OCI-LY1 (cell line): ENCODE measurements around the gene PACSIN2.

ENCODE experiments used
- H2AFZ ChIP-seq: fragments of 200-600 bp; sonication (generic), shearing (Covaris generic); 2 replicates; pipeline ENCODE4 v1.6.0; 2014; ENCODE audit warnings: antibody characterized with exemption, mild to moderate bottlenecking, low read length
- H3F3A ChIP-seq: fragments of 200-600 bp; sonication (generic), shearing (Covaris generic); 2 replicates; pipeline ENCODE4 v1.6.0; 2014; ENCODE audit warnings: mild to moderate bottlenecking, antibody characterized with exemption, low read length, moderate library complexity; ENCODE audit not compliant: insufficient read depth
- H3K27ac ChIP-seq: fragments of 200-600 bp; sonication (generic); 2 replicates; pipeline ENCODE4 v1.5.1; 2014; ENCODE audit warnings: low read length, mixed run types, mild to moderate bottlenecking, low read depth; ENCODE audit not compliant: poor library complexity, severe bottlenecking
- H3K27me3 ChIP-seq: fragments of 200-600 bp; sonication (generic); 2 replicates; pipeline ENCODE4 v1.6.0; 2014; ENCODE audit warnings: antibody characterized with exemption, mild to moderate bottlenecking, low read length, moderate library complexity; ENCODE audit not compliant: insufficient read depth
- H3K36me3 ChIP-seq: fragments of 200-600 bp; sonication (generic); 2 replicates; pipeline ENCODE4 v1.6.1; 2014; ENCODE audit warnings: mild to moderate bottlenecking, antibody characterized with exemption, low read length, moderate library complexity, mixed read lengths; ENCODE audit not compliant: insufficient read depth
- H3K4me1 ChIP-seq: fragments of 200-600 bp; sonication (generic); 2 replicates; pipeline ENCODE4 v1.5.1; 2014; ENCODE audit warnings: mild to moderate bottlenecking, low read length, moderate library complexity; ENCODE audit not compliant: insufficient read depth, severe bottlenecking
- H3K4me2 ChIP-seq: fragments of 200-600 bp; sonication (generic), shearing (Covaris generic); 2 replicates; pipeline ENCODE4 v1.6.1; 2014; ENCODE audit warnings: low read length
- H3K4me3 ChIP-seq: fragments of 200-600 bp; sonication (generic); 2 replicates; pipeline ENCODE4 v1.5.1; 2014; ENCODE audit warnings: low read length, low read depth, mild to moderate bottlenecking, mixed read lengths; ENCODE audit not compliant: poor library complexity, severe bottlenecking
- H3K79me2 ChIP-seq: fragments of 200-600 bp; shearing (Covaris generic); 2 replicates; pipeline ENCODE4 v1.6.1; 2016; ENCODE audit warnings: mixed run types, low read length, mixed read lengths; ENCODE audit not compliant: insufficient read depth
- H3K9ac ChIP-seq: fragments of 200-600 bp; sonication (generic), shearing (Covaris generic); 2 replicates; pipeline ENCODE4 v1.6.1; 2014; ENCODE audit warnings: mild to moderate bottlenecking, low read length, mixed read lengths
- H3K9me2 ChIP-seq: fragments of 200-600 bp; sonication (generic), shearing (Covaris generic); 2 replicates; pipeline ENCODE4 v1.6.1; 2014; ENCODE audit warnings: low read depth, mild to moderate bottlenecking, low read length, mixed read lengths
- H3K9me3 ChIP-seq: fragments of 200-600 bp; shearing (Covaris generic); 2 replicates; pipeline ENCODE4 v1.6.1; 2014; ENCODE audit warnings: low read length, mixed read lengths
- H4K20me1 ChIP-seq: fragments of 200-600 bp; sonication (generic), shearing (Covaris generic); 2 replicates; pipeline ENCODE4 v1.6.0; 2016; ENCODE audit warnings: mild to moderate bottlenecking, low read length; ENCODE audit not compliant: insufficient read depth
- EZH2 ChIP-seq: fragments of 200-600 bp; sonication (generic), shearing (Covaris generic); IDR thresholded peaks from 2 replicates; pipeline ENCODE4 v1.8.0; 2017; ENCODE audit warnings: borderline replicate concordance, mixed run types, mild to moderate bottlenecking, antibody characterized with exemption, low read length, moderate library complexity, mixed read lengths
- TF ChIP-seq, protein P1 (sequence below): fragments of 200-600 bp; sonication (generic), shearing (Covaris generic); IDR thresholded peaks from 2 replicates; pipeline ENCODE4 v1.5.1; 2017; ENCODE audit warnings: mild to moderate bottlenecking, antibody characterized with exemption, low read length, moderate library complexity, mixed read lengths

Gene PACSIN2

DNA sequence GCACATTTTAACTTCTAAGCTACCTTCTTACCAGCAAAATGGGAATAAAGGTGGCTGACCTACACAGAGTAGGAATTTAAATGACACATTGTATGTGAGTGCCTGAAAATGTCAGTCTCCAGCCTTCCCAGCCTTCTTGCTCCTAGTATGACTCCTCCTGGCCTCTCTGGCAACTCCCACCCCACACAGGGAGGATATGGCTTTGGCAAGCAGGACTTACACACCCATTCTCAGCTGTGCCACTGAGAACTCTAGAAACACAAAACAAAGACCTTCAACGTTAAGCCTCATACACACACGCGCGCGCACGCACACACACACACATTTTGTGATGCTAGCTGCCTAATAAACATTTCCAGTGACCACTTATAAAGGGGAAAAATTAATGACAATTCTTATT, 65.8 kb downstream of the PACSIN2 start:
- no peaks in the 10 kb centered on the region for H4K20me1 ChIP-seq
- no peak overlapping the region for H2AFZ ChIP-seq
- H3K9me2 ChIP-seq = no peaks in the 10 kb centered on the region
- no peaks in the 10 kb centered on the region for H3K79me2 ChIP-seq
- H3K4me1 ChIP-seq = no peaks in the 10 kb centered on the region
- TF ChIP-seq EZH2 = no peak
- TF ChIP-seq, protein P1, sequence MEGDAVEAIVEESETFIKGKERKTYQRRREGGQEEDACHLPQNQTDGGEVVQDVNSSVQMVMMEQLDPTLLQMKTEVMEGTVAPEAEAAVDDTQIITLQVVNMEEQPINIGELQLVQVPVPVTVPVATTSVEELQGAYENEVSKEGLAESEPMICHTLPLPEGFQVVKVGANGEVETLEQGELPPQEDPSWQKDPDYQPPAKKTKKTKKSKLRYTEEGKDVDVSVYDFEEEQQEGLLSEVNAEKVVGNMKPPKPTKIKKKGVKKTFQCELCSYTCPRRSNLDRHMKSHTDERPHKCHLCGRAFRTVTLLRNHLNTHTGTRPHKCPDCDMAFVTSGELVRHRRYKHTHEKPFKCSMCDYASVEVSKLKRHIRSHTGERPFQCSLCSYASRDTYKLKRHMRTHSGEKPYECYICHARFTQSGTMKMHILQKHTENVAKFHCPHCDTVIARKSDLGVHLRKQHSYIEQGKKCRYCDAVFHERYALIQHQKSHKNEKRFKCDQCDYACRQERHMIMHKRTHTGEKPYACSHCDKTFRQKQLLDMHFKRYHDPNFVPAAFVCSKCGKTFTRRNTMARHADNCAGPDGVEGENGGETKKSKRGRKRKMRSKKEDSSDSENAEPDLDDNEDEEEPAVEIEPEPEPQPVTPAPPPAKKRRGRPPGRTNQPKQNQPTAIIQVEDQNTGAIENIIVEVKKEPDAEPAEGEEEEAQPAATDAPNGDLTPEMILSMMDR = no peak
- H3K27ac ChIP-seq = no peak overlapping the region
- H3K27me3 ChIP-seq = no peaks in the 10 kb centered on the region
- H3K4me3 ChIP-seq = no peak overlapping the region
- H3K9me3 ChIP-seq = no peaks in the 10 kb centered on the region
- H3F3A ChIP-seq = no peaks in the 10 kb centered on the region
- H3K4me2 ChIP-seq = no peak overlapping the region
- H3K36me3 ChIP-seq = no peaks in the 10 kb centered on the region
- no peak overlapping the region for H3K9ac ChIP-seq

DNA sequence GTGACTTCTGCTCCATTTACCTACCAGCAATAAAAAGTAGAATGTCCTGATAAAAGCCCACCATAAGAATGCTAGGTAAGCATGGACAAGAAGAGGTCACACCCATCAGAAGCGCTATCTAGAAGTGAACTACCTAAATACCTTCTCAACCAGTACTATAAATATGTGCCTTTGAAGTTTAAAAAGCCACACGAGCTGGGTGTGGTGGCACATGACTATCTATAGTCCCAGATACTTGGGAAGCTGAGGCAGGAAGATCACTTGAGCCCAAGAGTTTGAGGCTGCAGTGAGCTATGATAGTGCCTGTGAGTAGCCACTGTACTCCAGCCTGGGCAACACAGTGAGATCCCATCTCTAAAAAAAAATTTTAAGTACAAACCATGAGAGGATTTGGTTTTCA, 66.7 kb downstream of the PACSIN2 start:
- Histone ChIP-seq H3K79me2 (no peaks in the 10 kb centered on the region), H3K27me3 (no peaks in the 10 kb centered on the region), H3K36me3 (no peaks in the 10 kb centered on the region), H3K9me3 (no peaks in the 10 kb centered on the region), H3F3A (no peaks in the 10 kb centered on the region), H3K27ac (no peak overlapping the region), H3K9ac (no peak overlapping the region), H3K4me1 (no peaks in the 10 kb centered on the region), H3K9me2 (no peaks in the 10 kb centered on the region), H3K4me3 (no peak overlapping the region), H4K20me1 (no peaks in the 10 kb centered on the region), H3K4me2 (no peak overlapping the region), H2AFZ (no peak overlapping the region)
- TF ChIP-seq, protein P1 = no peak
- no peak for TF ChIP-seq EZH2

DNA sequence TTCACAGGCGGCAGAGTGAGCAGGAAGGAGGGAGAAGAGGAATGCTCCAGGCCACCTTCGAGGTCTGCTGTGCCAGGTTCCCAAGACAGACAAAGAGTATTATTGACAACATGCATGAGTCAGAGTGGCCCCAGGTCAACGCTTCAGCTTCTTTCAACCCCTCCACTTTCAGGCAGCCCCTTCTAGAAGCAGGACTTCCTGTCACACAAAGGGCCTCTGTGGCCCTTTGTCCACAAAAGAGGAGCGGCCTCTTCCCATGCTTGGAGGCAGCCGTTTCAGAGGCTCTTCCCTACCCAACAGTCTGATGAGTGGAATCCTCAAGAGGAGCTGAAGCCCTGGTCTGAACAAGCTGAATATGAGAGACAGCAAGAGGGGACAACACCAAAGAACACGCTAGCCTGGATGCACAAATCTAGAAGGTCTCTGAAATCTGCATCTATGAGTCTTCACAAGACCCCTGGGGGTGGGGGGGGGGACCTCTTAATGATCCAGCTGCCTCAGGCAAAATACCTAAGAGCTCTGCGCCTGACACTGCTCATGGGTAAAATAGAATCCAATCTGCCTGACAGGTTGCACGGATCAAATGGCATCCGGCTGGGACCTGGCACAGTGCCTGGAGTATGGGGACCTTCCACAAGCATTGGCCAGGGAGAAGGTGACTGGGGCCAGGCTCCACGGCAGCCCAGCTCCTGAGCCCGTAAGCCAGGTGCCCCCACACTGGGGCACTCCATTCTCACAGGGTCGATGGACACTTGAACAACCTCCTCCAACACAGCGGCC, 67.5 kb downstream of the PACSIN2 start:
- no peak for TF ChIP-seq EZH2
- TF ChIP-seq, protein P1 = no peak
- Histone ChIP-seq H4K20me1 (no peaks in the 10 kb centered on the region), H3F3A (no peaks in the 10 kb centered on the region), H3K9me2 (no peaks in the 10 kb centered on the region), H3K4me3 (no peak overlapping the region), H3K4me2 (no peak overlapping the region), H2AFZ (no peak overlapping the region), H3K27ac (no peak overlapping the region), H3K27me3 (no peaks in the 10 kb centered on the region), H3K9ac (no peak overlapping the region), H3K79me2 (no peaks in the 10 kb centered on the region), H3K36me3 (no peaks in the 10 kb centered on the region), H3K9me3 (no peaks in the 10 kb centered on the region), H3K4me1 (no peaks in the 10 kb centered on the region)
